Keratinocyte (primary cell): Measurements from ENCODE around the gene FAM98A.

ENCODE experiments used
- CTCF ChIP-seq, 3 experiments: IDR thresholded peaks in 1 of 3; conservative IDR thresholded peaks in 1 of 3; optimal IDR thresholded peaks in 1 of 3; 2 replicates in 2 of 3; 3 replicates in 1 of 3; pipeline versions ENCODE3 to v1.5.1; 2011; ENCODE audit warnings: low read length in 3 of 3, mild to moderate bottlenecking in 3 of 3, moderate library complexity in 2 of 3, control low read depth in 1 of 3, inconsistent platforms in 1 of 3; ENCODE audit not compliant: insufficient read depth in 2 of 3; ENCODE audit errors: extremely low read depth in 1 of 3
- EZH2 ChIP-seq: IDR thresholded peaks from one replicate; pipeline ENCODE4 v1.6.1; 2012; ENCODE audit warnings: inconsistent platforms, mild to moderate bottlenecking, low read length, moderate library complexity

- no peak for TF ChIP-seq EZH2
- TF ChIP-seq CTCF (optimal IDR thresholded peaks at IDR 0.05 in 1 of 3, IDR thresholded peaks at IDR 0.05 in 1 of 3, conservative IDR thresholded peaks at IDR 0.05 in 1 of 3; ENCODE audit: extremely low read depth in 1 of 3, insufficient read depth in 2 of 3, low read length in 3 of 3), result no peak
Measured at GRCh38 chr2:33607251-33607721, 8.2 kb upstream of the FAM98A start.
